Suprapubic skin (tissue), 4 donors: ENCODE data around the gene HNRNPLL. TPM values are rescaled to one million over a fixed set of nuclear protein-coding genes. Genes with fewer than 3 reads are reported as not detected.

Experiments
- DNase-seq, 2 donors: peaks; one replicate each; pipeline ENCODE4 v3.0.0-alpha.2; 2019; ENCODE audit warnings: low spot score in 2 of 2
- H3K27ac ChIP-seq: fragments of 200-600 bp; sonication (generic); one replicate; pipeline ENCODE4 v1.5.1; 2019
- H3K27me3 ChIP-seq: fragments of 200-600 bp; sonication (generic); one replicate; pipeline ENCODE4 v1.5.1; 2019
- H3K36me3 ChIP-seq: fragments of 200-600 bp; sonication (generic); one replicate; pipeline ENCODE4 v1.5.1; 2019
- H3K4me1 ChIP-seq: fragments of 200-600 bp; sonication (generic); one replicate; pipeline ENCODE4 v1.5.1; 2019
- H3K4me3 ChIP-seq: fragments of 200-600 bp; sonication (generic); one replicate; pipeline ENCODE4 v1.5.1; 2019; ENCODE audit warnings: mild to moderate bottlenecking
- H3K9me3 ChIP-seq: fragments of 200-600 bp; sonication (generic); one replicate; pipeline ENCODE4 v1.5.1; 2019
- CTCF ChIP-seq, 2 donors: fragments of 200-600 bp in 1 of 2; fragments of 450-650 bp in 1 of 2; sonication (generic) in 1 of 2; IDR thresholded peaks; one replicate each; pipeline ENCODE4 v1.5.1; 2016 to 2019; ENCODE audit warnings: antibody characterized with exemption in 2 of 2, mild to moderate bottlenecking in 1 of 2, moderate library complexity in 1 of 2
- EP300 ChIP-seq: sonication (generic); formaldehyde crosslinking; IDR thresholded peaks from one replicate; pipeline ENCODE4 v1.6.1; 2017; ENCODE audit warnings: antibody characterized with exemption
- POLR2A ChIP-seq, 2 donors: fragments of 450-650 bp; IDR thresholded peaks; one replicate each; pipeline ENCODE4 v1.6.1; 2017; ENCODE audit warnings: antibody characterized with exemption in 2 of 2, mild to moderate bottlenecking in 2 of 2, moderate library complexity in 2 of 2
- POLR2AphosphoS5 ChIP-seq, 3 donors: sonication (generic); formaldehyde crosslinking; IDR thresholded peaks; one replicate each; pipeline ENCODE4 v1.6.1; 2017; ENCODE audit warnings: antibody characterized with exemption in 3 of 3
- WGBS: methylation state at CpG from one replicate; pipeline ENCODE4 v1.1.5; 2018; 5-methylcytosine and 5-hydroxymethylcytosine counted together
- total RNA-seq, 4 donors: library from RNA; depleted of rRNA; stranded (reverse); fragments of >200 nt; gene quantifications; one replicate each; pipeline ENCODE4 v1.1.0, GENCODE V29; 2016

HNRNPLL gene
- total RNA-seq, 4 donors from 2014 or later: 13.1 to 54.6 (median 23.4) TPM

GRCh38 chr2:38571193-38571592 lies 31.5 kb downstream of the HNRNPLL start:
- TF ChIP-seq POLR2AphosphoS5 (IDR thresholded peaks at IDR 0.05) (no peak), CTCF (IDR thresholded peaks at IDR 0.05) (no peak), EP300 (no peak), POLR2A (IDR thresholded peaks at IDR 0.05) (no peak)
- no peak overlapping the region for H3K4me3 ChIP-seq
- no peak overlapping the region for H3K27ac ChIP-seq
- 90% methylated on average over 4 of the region's 4 CpGs for WGBS
- no peaks in the 10 kb centered on the region for H3K4me1 ChIP-seq
- H3K36me3 ChIP-seq: peaks cover 59% of the 10 kb centered on the region
- H3K27me3 ChIP-seq: no peaks in the 10 kb centered on the region
- H3K9me3 ChIP-seq: no peaks in the 10 kb centered on the region
- no peak for DNase-seq

GRCh38 chr2:38568724-38569436 lies 33.8 kb downstream of the HNRNPLL start:
- no peaks in the 10 kb centered on the region for H3K27me3 ChIP-seq
- TF ChIP-seq POLR2A (IDR thresholded peaks at IDR 0.05) (no peak), EP300 (no peak), CTCF (IDR thresholded peaks at IDR 0.05) (no peak)
- DNase-seq: no peak
- WGBS: 67% methylated on average over 5 of the region's 5 CpGs
- no peak overlapping the region for H3K27ac ChIP-seq
- peaks cover 61% of the 10 kb centered on the region for H3K36me3 ChIP-seq
- no peaks in the 10 kb centered on the region for H3K4me1 ChIP-seq
- H3K4me3 ChIP-seq: no peak overlapping the region
- H3K9me3 ChIP-seq: no peaks in the 10 kb centered on the region

- TF ChIP-seq EP300: no peak
- no peak for TF ChIP-seq POLR2AphosphoS5 (IDR thresholded peaks at IDR 0.05)
- no peak for TF ChIP-seq CTCF (IDR thresholded peaks at IDR 0.05)
- TF ChIP-seq POLR2A (IDR thresholded peaks at IDR 0.05): no peak
- H3K36me3 ChIP-seq: peaks cover 48% of the 10 kb centered on the region
- no peaks in the 10 kb centered on the region for H3K4me1 ChIP-seq
- WGBS: 93% methylated on average over 2 of the region's 2 CpGs
- no peak overlapping the region for H3K27ac ChIP-seq
- no peaks in the 10 kb centered on the region for H3K27me3 ChIP-seq
- no peaks in the 10 kb centered on the region for H3K9me3 ChIP-seq
- DNase-seq: no peak
- no peak overlapping the region for H3K4me3 ChIP-seq
Measured at GRCh38 chr2:38565333-38565732, 37.4 kb downstream of the HNRNPLL start.

GRCh38 chr2:38561691-38562090 lies 41.0 kb downstream of the HNRNPLL start:
- no peak for DNase-seq
- H3K36me3 ChIP-seq: peaks cover 20% of the 10 kb centered on the region
- no peaks in the 10 kb centered on the region for H3K9me3 ChIP-seq
- no peaks in the 10 kb centered on the region for H3K4me1 ChIP-seq
- no peaks in the 10 kb centered on the region for H3K27me3 ChIP-seq
- TF ChIP-seq POLR2AphosphoS5 (IDR thresholded peaks at IDR 0.05): no peak
- no peak for TF ChIP-seq CTCF (IDR thresholded peaks at IDR 0.05)
- no peak for TF ChIP-seq POLR2A (IDR thresholded peaks at IDR 0.05)
- no peak for TF ChIP-seq EP300
- H3K27ac ChIP-seq: no peak overlapping the region
- no peak overlapping the region for H3K4me3 ChIP-seq

- no peak for DNase-seq
- 95% methylated on average over 2 of the region's 2 CpGs for WGBS
- Histone ChIP-seq H3K27ac (no peak overlapping the region), H3K9me3 (no peaks in the 10 kb centered on the region), H3K4me1 (no peaks in the 10 kb centered on the region), H3K4me3 (no peak overlapping the region), H3K36me3 (peaks cover 14% of the 10 kb centered on the region), H3K27me3 (no peaks in the 10 kb centered on the region)
- no peak for TF ChIP-seq POLR2A (IDR thresholded peaks at IDR 0.05)
- no peak for TF ChIP-seq CTCF (IDR thresholded peaks at IDR 0.05)
- no peak for TF ChIP-seq POLR2AphosphoS5 (IDR thresholded peaks at IDR 0.05)
Measured at GRCh38 chr2:38560092-38560491, 42.6 kb downstream of the HNRNPLL start.
